SK-N-SH (cell line): ENCODE results near the gene RGS6.

Experiments
- CTCF ChIP-seq: fragments of 200-600 bp; sonication (generic); IDR thresholded peaks from 2 replicates; pipeline ENCODE4 v1.6.1; 2017; ENCODE audit warnings: antibody characterized with exemption, mild to moderate bottlenecking, moderate library complexity
- RCOR1 ChIP-seq: fragments of 150-350 bp; IDR thresholded peaks from 2 replicates; pipeline ENCODE4 v1.6.1; 2017; ENCODE audit warnings: antibody characterized with exemption, low read length
- SIN3A ChIP-seq: IDR thresholded peaks from 2 replicates; pipeline ENCODE4 v1.6.1; 2012; ENCODE audit warnings: low read depth, mild to moderate bottlenecking, low read length, moderate library complexity, borderline replicate concordance
- YY1 ChIP-seq: IDR thresholded peaks from 2 replicates; pipeline ENCODE4 v1.4.0; 2012; ENCODE audit warnings: low read depth, mild to moderate bottlenecking

- no peak for TF ChIP-seq YY1
- TF ChIP-seq SIN3A = no peak
- TF ChIP-seq CTCF = no peak
- no peak for TF ChIP-seq RCOR1
Observed at GRCh38 chr14:72578514-72578913, 646.3 kb downstream of the RGS6 start.
